NCI-H345 (cell line): ENCODE measurements around the gene TRAF3.

Experiments
- DNase-seq: peaks from one replicate; lab custom pipeline; 2025; lab: John Stamatoyannopoulos, UW

The TRAF3 gene

GRCh38 chr14:102955636-102956408 lies 178.6 kb downstream of the TRAF3 start:
- DNase-seq, result no peak

GRCh38 chr14:102957222-102957621 lies 180.0 kb downstream of the TRAF3 start:
- no peak for DNase-seq

- DNase-seq, result no peak
Measured at GRCh38 chr14:102958461-102958860, 181.2 kb downstream of the TRAF3 start.
